Activated CD4-positive, alpha-beta memory T cell treated with anti-CD3 and anti-CD28 coated beads for 36 hours (primary cell): ENCODE results near the gene IMPG2. TPM values are rescaled to one million over a fixed set of nuclear protein-coding genes. Genes with fewer than 3 reads are reported as not detected.
A peak's percentile ranks its signal among the peaks of the same experiment; 100 is the strongest.

Source experiments
- CTCF ChIA-PET: fragments of 350-600 bp; sonication (Branson Sonifier 250); formaldehyde crosslinking; loops from one replicate; lab custom pipeline; 2021; ENCODE audit warnings: antibody characterized with exemption, inconsistent platforms; lab: Charles Lee
- POLR2A ChIA-PET: fragments of 350-600 bp; sonication (Branson Sonifier 250); formaldehyde crosslinking; loops from one replicate; lab custom pipeline; 2021; ENCODE audit warnings: antibody characterized with exemption; lab: Charles Lee
- DNase-seq: peaks from one replicate; pipeline ENCODE4 v3.0.0-alpha.2; 2020
- H3K27ac Mint-ChIP-seq: one replicate; pipeline ENCODE4 v1.8.0; 2021; ENCODE audit warnings: mixed read lengths
- H3K27me3 Mint-ChIP-seq: one replicate; pipeline ENCODE4 v1.8.0; 2021; ENCODE audit warnings: mixed read lengths
- H3K36me3 Mint-ChIP-seq: one replicate; pipeline ENCODE4 v1.8.0; 2021; ENCODE audit warnings: mixed read lengths
- H3K4me1 Mint-ChIP-seq: one replicate; pipeline ENCODE4 v1.8.0; 2021; ENCODE audit warnings: low read depth, mixed read lengths
- H3K4me3 Mint-ChIP-seq: one replicate; pipeline ENCODE4 v1.8.0; 2021; ENCODE audit warnings: mild to moderate bottlenecking, mixed read lengths
- H3K9me3 Mint-ChIP-seq: one replicate; pipeline ENCODE4 v1.8.0; 2021; ENCODE audit warnings: mixed read lengths
- intact Hi-C: fragments of 100-400 bp; cut with micrococcal nuclease; formaldehyde crosslinking; loops from one replicate; pipeline ENCODE4 v1.15.1; 2023
- total RNA-seq, 2 experiments: library from RNA; stranded (reverse); gene quantifications; one replicate each; pipeline ENCODE4 v1.2.3, GENCODE V29; 2021

The IMPG2 gene
- total RNA-seq, 2 experiments from 2014 or later, result 0.10 to 0.12 TPM

GRCh38 chr3:101252307-101252706 is 68.1 kb downstream of the IMPG2 start:
- no peak for DNase-seq
- Mint-ChIP-seq H3K4me1 (no peaks in the 10 kb centered on the region), H3K27me3 (no peaks in the 10 kb centered on the region), H3K4me3 (no peak overlapping the region), H3K36me3 (peaks cover 2% of the 10 kb centered on the region), H3K9me3 (no peaks in the 10 kb centered on the region), H3K27ac (no peak overlapping the region)
- intact Hi-C loops, result no loop called here
- ChIA-PET CTCF (no interaction called here), POLR2A (no interaction called here)

GRCh38 chr3:101251441-101251840 is 68.9 kb downstream of the IMPG2 start:
- no peaks in the 10 kb centered on the region for H3K9me3 Mint-ChIP-seq
- POLR2A ChIA-PET, result no interaction called here
- no peaks in the 10 kb centered on the region for H3K4me1 Mint-ChIP-seq

GRCh38 chr3:101249522-101249921 is 70.9 kb downstream of the IMPG2 start:
- CTCF ChIA-PET, result no interaction called here

More at GRCh38 chr3:101251441-101251840, 68.9 kb downstream of the IMPG2 start:
- Mint-ChIP-seq H3K4me3 (no peak overlapping the region), H3K27ac (no peak overlapping the region), H3K27me3 (no peaks in the 10 kb centered on the region), H3K36me3 (peaks cover 2% of the 10 kb centered on the region)
- DNase-seq, result no peak
- CTCF ChIA-PET, result no interaction called here
- intact Hi-C loops, result no loop called here

GRCh38 chr3:101248736-101249135 is 71.6 kb downstream of the IMPG2 start:
- intact Hi-C loops, result no loop called here
- no peaks in the 10 kb centered on the region for H3K27me3 Mint-ChIP-seq
- H3K36me3 Mint-ChIP-seq, result peaks cover 7% of the 10 kb centered on the region
- DNase-seq, result no peak
- H3K9me3 Mint-ChIP-seq, result no peaks in the 10 kb centered on the region
- H3K4me3 Mint-ChIP-seq, result no peak overlapping the region
- H3K4me1 Mint-ChIP-seq, result peaks cover 4% of the 10 kb centered on the region
- ChIA-PET POLR2A (no interaction called here), CTCF (no interaction called here)
- H3K27ac Mint-ChIP-seq, result no peak overlapping the region

More at GRCh38 chr3:101249522-101249921, 70.9 kb downstream of the IMPG2 start:
- no peaks in the 10 kb centered on the region for H3K4me1 Mint-ChIP-seq
- H3K36me3 Mint-ChIP-seq, result peaks cover 4% of the 10 kb centered on the region
- no peaks in the 10 kb centered on the region for H3K9me3 Mint-ChIP-seq
- intact Hi-C loops, result no loop called here
- POLR2A ChIA-PET, result interaction anchor here (0.6 kb wide), 1 partner anchor 727 kb away, joined by 3 read pairs; no protein-coding TSS in a partner anchor
- no peak overlapping the region for H3K27ac Mint-ChIP-seq
- H3K27me3 Mint-ChIP-seq, result no peaks in the 10 kb centered on the region
- no peak for DNase-seq
- H3K4me3 Mint-ChIP-seq, result no peak overlapping the region

GRCh38 chr3:101244212-101244575 is 76.2 kb downstream of the IMPG2 start:
- POLR2A ChIA-PET, result no interaction called here
- peaks cover 4% of the 10 kb centered on the region for H3K4me1 Mint-ChIP-seq
- no peak overlapping the region for H3K27ac Mint-ChIP-seq
- H3K27me3 Mint-ChIP-seq, result no peaks in the 10 kb centered on the region
- intact Hi-C loops, result loop anchor here (5.0 kb wide), 1 partner anchor 72 kb away; no protein-coding TSS in a partner anchor
- H3K4me3 Mint-ChIP-seq, result no peak overlapping the region
- peak; percentile 11 for DNase-seq
- CTCF ChIA-PET, result no interaction called here
- H3K9me3 Mint-ChIP-seq, result no peaks in the 10 kb centered on the region
- peaks cover 7% of the 10 kb centered on the region for H3K36me3 Mint-ChIP-seq

GRCh38 chr3:101243285-101244211 is 76.8 kb downstream of the IMPG2 start:
- no peaks in the 10 kb centered on the region for H3K27me3 Mint-ChIP-seq
- H3K4me1 Mint-ChIP-seq, result peaks cover 4% of the 10 kb centered on the region
- ChIA-PET POLR2A (no interaction called here), CTCF (no interaction called here)
- H3K27ac Mint-ChIP-seq, result no peak overlapping the region
- DNase-seq, result peak; percentile 40
- intact Hi-C loops, result loop anchor here (5.0 kb wide), 1 partner anchor 71 kb away; no protein-coding TSS in a partner anchor
- no peak overlapping the region for H3K4me3 Mint-ChIP-seq
- peaks cover 7% of the 10 kb centered on the region for H3K36me3 Mint-ChIP-seq
- no peaks in the 10 kb centered on the region for H3K9me3 Mint-ChIP-seq

- Mint-ChIP-seq H3K27ac (no peak overlapping the region), H3K9me3 (no peaks in the 10 kb centered on the region), H3K4me1 (peaks cover 4% of the 10 kb centered on the region), H3K36me3 (peaks cover 5% of the 10 kb centered on the region), H3K4me3 (no peak overlapping the region), H3K27me3 (no peaks in the 10 kb centered on the region)
- DNase-seq, result no peak
- intact Hi-C loops, result loop anchor here (5.0 kb wide), 1 partner anchor 69 kb away; no protein-coding TSS in a partner anchor
- ChIA-PET POLR2A (no interaction called here), CTCF (no interaction called here)
Observed at GRCh38 chr3:101240719-101241399, 79.5 kb downstream of the IMPG2 start.

- no peaks in the 10 kb centered on the region for H3K27me3 Mint-ChIP-seq
- no peak overlapping the region for H3K4me3 Mint-ChIP-seq
- H3K36me3 Mint-ChIP-seq, result no peaks in the 10 kb centered on the region
- DNase-seq, result no peak
- intact Hi-C loops, result no loop called here
- H3K4me1 Mint-ChIP-seq, result no peaks in the 10 kb centered on the region
- H3K27ac Mint-ChIP-seq, result no peak overlapping the region
- CTCF ChIA-PET, result no interaction called here
- POLR2A ChIA-PET, result no interaction called here
- H3K9me3 Mint-ChIP-seq, result no peaks in the 10 kb centered on the region
Observed at GRCh38 chr3:101235048-101235447, 85.3 kb downstream of the IMPG2 start.

GRCh38 chr3:101230618-101231017 is 89.8 kb downstream of the IMPG2 start:
- DNase-seq, result no peak
- ChIA-PET CTCF (no interaction called here), POLR2A (no interaction called here)
- intact Hi-C loops, result no loop called here
- Mint-ChIP-seq H3K27me3 (no peaks in the 10 kb centered on the region), H3K36me3 (no peaks in the 10 kb centered on the region), H3K27ac (no peak overlapping the region), H3K4me1 (no peaks in the 10 kb centered on the region), H3K4me3 (no peak overlapping the region), H3K9me3 (no peaks in the 10 kb centered on the region)

GRCh38 chr3:101229681-101230080 is 90.7 kb downstream of the IMPG2 start:
- Mint-ChIP-seq H3K36me3 (no peaks in the 10 kb centered on the region), H3K4me1 (no peaks in the 10 kb centered on the region), H3K4me3 (no peak overlapping the region), H3K27me3 (no peaks in the 10 kb centered on the region), H3K9me3 (no peaks in the 10 kb centered on the region), H3K27ac (no peak overlapping the region)
- POLR2A ChIA-PET, result no interaction called here
- no peak for DNase-seq
- intact Hi-C loops, result no loop called here
- CTCF ChIA-PET, result no interaction called here

GRCh38 chr3:101228441-101228840 is 91.9 kb downstream of the IMPG2 start:
- Mint-ChIP-seq H3K27me3 (no peaks in the 10 kb centered on the region), H3K36me3 (no peaks in the 10 kb centered on the region), H3K9me3 (no peaks in the 10 kb centered on the region), H3K4me3 (no peak overlapping the region), H3K27ac (no peak overlapping the region), H3K4me1 (no peaks in the 10 kb centered on the region)
- CTCF ChIA-PET, result no interaction called here
- intact Hi-C loops, result no loop called here
- POLR2A ChIA-PET, result no interaction called here
- no peak for DNase-seq

GRCh38 chr3:101224739-101225138 is 95.6 kb downstream of the IMPG2 start:
- no peak for DNase-seq
- POLR2A ChIA-PET, result no interaction called here
- Mint-ChIP-seq H3K4me3 (no peak overlapping the region), H3K9me3 (no peaks in the 10 kb centered on the region), H3K27ac (no peak overlapping the region), H3K36me3 (no peaks in the 10 kb centered on the region), H3K4me1 (peaks cover 10% of the 10 kb centered on the region), H3K27me3 (no peaks in the 10 kb centered on the region)
- intact Hi-C loops, result loop anchor here (5.0 kb wide), 2 partner anchors 348 to 418 kb away; partner anchors contain the start of gene PCNP
- CTCF ChIA-PET, result no interaction called here
